Activated naive CD8-positive, alpha-beta T cell treated with anti-CD3 and anti-CD28 coated beads for 36 hours (primary cell): ENCODE results near the gene TXNL4B. TPM values are rescaled to one million over a fixed set of nuclear protein-coding genes. Genes with fewer than 3 reads are reported as not detected.
"Not testable (repeated sequence)": the region's sequence is repeated elsewhere in the genome, so short reads cannot be mapped to it uniquely, and the experiment has no call there.

Source experiments
- DNase-seq: peaks from one replicate; pipeline ENCODE4 v3.0.0; 2021
- H3K27ac Mint-ChIP-seq: one replicate; pipeline ENCODE4 v1.8.0; 2022; ENCODE audit warnings: mild to moderate bottlenecking, moderate library complexity, mixed read lengths
- H3K27me3 Mint-ChIP-seq: one replicate; pipeline ENCODE4 v1.8.0; 2022; ENCODE audit warnings: mild to moderate bottlenecking, mixed read lengths
- H3K36me3 Mint-ChIP-seq: one replicate; pipeline ENCODE4 v1.8.0; 2021; ENCODE audit warnings: mild to moderate bottlenecking, mixed read lengths
- H3K4me1 Mint-ChIP-seq: one replicate; pipeline ENCODE4 v1.8.0; 2021; ENCODE audit warnings: mixed read lengths
- H3K4me3 Mint-ChIP-seq: one replicate; pipeline ENCODE4 v1.8.0; 2022; ENCODE audit warnings: mild to moderate bottlenecking, moderate library complexity, mixed read lengths
- H3K9me3 Mint-ChIP-seq: one replicate; pipeline ENCODE4 v1.8.0; 2022; ENCODE audit warnings: mixed read lengths
- total RNA-seq, 2 experiments: library from RNA; stranded (reverse); gene quantifications; one replicate each; pipeline ENCODE4 v1.2.3, GENCODE V29; 2021

The TXNL4B gene
- total RNA-seq, 2 experiments from 2014 or later: 26.7 to 31.1 TPM

- no peaks in the 10 kb centered on the region for H3K27me3 Mint-ChIP-seq
- no peak overlapping the region for H3K4me3 Mint-ChIP-seq
- DNase-seq: no peak
- H3K9me3 Mint-ChIP-seq: no peaks in the 10 kb centered on the region
- H3K36me3 Mint-ChIP-seq: no peaks in the 10 kb centered on the region
- no peaks in the 10 kb centered on the region for H3K4me1 Mint-ChIP-seq
- no peak overlapping the region for H3K27ac Mint-ChIP-seq
These were observed 26.7 kb downstream of the TXNL4B start for GRCh38 chr16:72066747-72067146.

- H3K27ac Mint-ChIP-seq: no peak overlapping the region
- H3K36me3 Mint-ChIP-seq: no peaks in the 10 kb centered on the region
- H3K4me3 Mint-ChIP-seq: no peak overlapping the region
- no peaks in the 10 kb centered on the region for H3K27me3 Mint-ChIP-seq
- H3K4me1 Mint-ChIP-seq: no peaks in the 10 kb centered on the region
- no peak for DNase-seq
- no peaks in the 10 kb centered on the region for H3K9me3 Mint-ChIP-seq
These were observed 29.0 kb downstream of the TXNL4B start for GRCh38 chr16:72064361-72064894.

GRCh38 chr16:72061564-72061963, 31.9 kb downstream of the TXNL4B start:
- H3K36me3 Mint-ChIP-seq: no peaks in the 10 kb centered on the region
- no peaks in the 10 kb centered on the region for H3K4me1 Mint-ChIP-seq
- H3K27ac Mint-ChIP-seq: no peak overlapping the region
- H3K27me3 Mint-ChIP-seq: no peaks in the 10 kb centered on the region
- H3K9me3 Mint-ChIP-seq: no peaks in the 10 kb centered on the region
- no peak overlapping the region for H3K4me3 Mint-ChIP-seq
- no peak for DNase-seq

GRCh38 chr16:72060405-72060804, 33.0 kb downstream of the TXNL4B start:
- no peak overlapping the region for H3K27ac Mint-ChIP-seq
- no peaks in the 10 kb centered on the region for H3K36me3 Mint-ChIP-seq
- no peaks in the 10 kb centered on the region for H3K4me1 Mint-ChIP-seq
- H3K4me3 Mint-ChIP-seq: no peak overlapping the region
- DNase-seq: no peak
- no peaks in the 10 kb centered on the region for H3K27me3 Mint-ChIP-seq
- H3K9me3 Mint-ChIP-seq: no peaks in the 10 kb centered on the region

GRCh38 chr16:72059060-72059459, 34.4 kb downstream of the TXNL4B start:
- H3K4me3 Mint-ChIP-seq, H3K27ac Mint-ChIP-seq, H3K4me1 Mint-ChIP-seq, H3K36me3 Mint-ChIP-seq, DNase-seq, H3K9me3 Mint-ChIP-seq, H3K27me3 Mint-ChIP-seq: not testable (repeated sequence)

- not testable (repeated sequence) for H3K27me3 Mint-ChIP-seq, H3K4me1 Mint-ChIP-seq, DNase-seq, H3K27ac Mint-ChIP-seq, H3K36me3 Mint-ChIP-seq, H3K9me3 Mint-ChIP-seq, H3K4me3 Mint-ChIP-seq
These were observed 36.1 kb downstream of the TXNL4B start for GRCh38 chr16:72057313-72057712.

GRCh38 chr16:72055911-72056310, 37.5 kb downstream of the TXNL4B start:
- Mint-ChIP-seq H3K4me3 (no peak overlapping the region), H3K27me3 (no peaks in the 10 kb centered on the region), H3K36me3 (no peaks in the 10 kb centered on the region), H3K27ac (no peak overlapping the region), H3K9me3 (no peaks in the 10 kb centered on the region), H3K4me1 (no peaks in the 10 kb centered on the region)
- DNase-seq: no peak

GRCh38 chr16:72054254-72054847, 39.1 kb downstream of the TXNL4B start, which contains the start of gene HP:
HP (plus strand) TSS chr16:72054505; CDS start chr16:72054653, 148 bp downstream.
- DNase-seq, H3K27me3 Mint-ChIP-seq, H3K4me1 Mint-ChIP-seq, H3K4me3 Mint-ChIP-seq, H3K9me3 Mint-ChIP-seq, H3K27ac Mint-ChIP-seq, H3K36me3 Mint-ChIP-seq: not testable (repeated sequence)

- DNase-seq: no peak
- H3K4me1 Mint-ChIP-seq: no peaks in the 10 kb centered on the region
- no peaks in the 10 kb centered on the region for H3K27me3 Mint-ChIP-seq
- H3K9me3 Mint-ChIP-seq: peaks cover 13% of the 10 kb centered on the region
- no peak overlapping the region for H3K27ac Mint-ChIP-seq
- H3K36me3 Mint-ChIP-seq: peaks cover 10% of the 10 kb centered on the region
- no peak overlapping the region for H3K4me3 Mint-ChIP-seq
These were observed 41.6 kb downstream of the TXNL4B start for GRCh38 chr16:72051818-72052217.

- no peaks in the 10 kb centered on the region for H3K27me3 Mint-ChIP-seq
- no peak for DNase-seq
- no peak overlapping the region for H3K4me3 Mint-ChIP-seq
- peaks cover 10% of the 10 kb centered on the region for H3K36me3 Mint-ChIP-seq
- H3K4me1 Mint-ChIP-seq: no peaks in the 10 kb centered on the region
- no peak overlapping the region for H3K27ac Mint-ChIP-seq
- H3K9me3 Mint-ChIP-seq: peaks cover 13% of the 10 kb centered on the region
These were observed 42.5 kb downstream of the TXNL4B start for GRCh38 chr16:72050769-72051464.

- Mint-ChIP-seq H3K36me3 (peaks cover 10% of the 10 kb centered on the region), H3K27me3 (no peaks in the 10 kb centered on the region), H3K4me1 (no peaks in the 10 kb centered on the region), H3K4me3 (no peak overlapping the region), H3K27ac (no peak overlapping the region), H3K9me3 (peaks cover 13% of the 10 kb centered on the region)
- DNase-seq: no peak
These were observed 44.3 kb downstream of the TXNL4B start for GRCh38 chr16:72049110-72049509.

GRCh38 chr16:72044825-72045359, 48.5 kb downstream of the TXNL4B start:
- Mint-ChIP-seq H3K27me3 (no peaks in the 10 kb centered on the region), H3K27ac (no peak overlapping the region), H3K9me3 (peaks cover 8% of the 10 kb centered on the region), H3K4me3 (no peak overlapping the region), H3K36me3 (peaks cover 22% of the 10 kb centered on the region), H3K4me1 (no peaks in the 10 kb centered on the region)
- no peak for DNase-seq

- H3K4me1 Mint-ChIP-seq: no peaks in the 10 kb centered on the region
- no peaks in the 10 kb centered on the region for H3K27me3 Mint-ChIP-seq
- no peak for DNase-seq
- H3K9me3 Mint-ChIP-seq: peaks cover 4% of the 10 kb centered on the region
- peaks cover 18% of the 10 kb centered on the region for H3K36me3 Mint-ChIP-seq
- H3K4me3 Mint-ChIP-seq: no peak overlapping the region
- H3K27ac Mint-ChIP-seq: no peak overlapping the region
These were observed 49.1 kb downstream of the TXNL4B start for GRCh38 chr16:72044296-72044695.

- Mint-ChIP-seq H3K4me1 (no peaks in the 10 kb centered on the region), H3K36me3 (peaks cover 14% of the 10 kb centered on the region), H3K9me3 (no peaks in the 10 kb centered on the region), H3K27ac (no peak overlapping the region), H3K4me3 (no peak overlapping the region), H3K27me3 (no peaks in the 10 kb centered on the region)
- no peak for DNase-seq
These were observed 49.9 kb downstream of the TXNL4B start for GRCh38 chr16:72043539-72043938.

GRCh38 chr16:72043058-72043457, 50.4 kb downstream of the TXNL4B start:
- Mint-ChIP-seq H3K4me1 (no peaks in the 10 kb centered on the region), H3K4me3 (no peak overlapping the region)

More at GRCh38 chr16:72043058-72043457, 50.4 kb downstream of the TXNL4B start:
- no peak overlapping the region for H3K27ac Mint-ChIP-seq
- peaks cover 14% of the 10 kb centered on the region for H3K36me3 Mint-ChIP-seq
- H3K9me3 Mint-ChIP-seq: no peaks in the 10 kb centered on the region
- DNase-seq: no peak
- no peaks in the 10 kb centered on the region for H3K27me3 Mint-ChIP-seq
